Activated B cell treated with CpG ODN at 0.5 μM for 24 hours (primary cell): ENCODE measurements around the gene SOBP. TPM values are rescaled to one million over a fixed set of nuclear protein-coding genes. Genes with fewer than 3 reads are reported as not detected.

Experiments
- ATAC-seq: fragments of 200-7000 bp; cut with Tn5 transposase; one replicate; pipeline ENCODE4 v1.10.0; 2021; ENCODE audit warnings: low read depth, mild to moderate bottlenecking, moderate library complexity
- CTCF ChIA-PET: fragments of 350-600 bp; sonication (Branson Sonifier 250); formaldehyde crosslinking; loops from one replicate; lab custom pipeline; 2021; ENCODE audit warnings: antibody characterized with exemption; lab: Charles Lee
- POLR2A ChIA-PET: fragments of 350-600 bp; sonication (Branson Sonifier 250); formaldehyde crosslinking; loops from one replicate; lab custom pipeline; 2021; ENCODE audit warnings: antibody characterized with exemption; lab: Charles Lee
- DNase-seq: peaks from one replicate; pipeline ENCODE4 v3.0.0; 2022
- H3K27ac Mint-ChIP-seq: one replicate; pipeline ENCODE4 v1.8.0; 2020; ENCODE audit warnings: mixed read lengths
- H3K27me3 Mint-ChIP-seq: one replicate; pipeline ENCODE4 v1.8.0; 2021; ENCODE audit warnings: mixed read lengths
- H3K36me3 Mint-ChIP-seq: one replicate; pipeline ENCODE4 v1.8.0; 2021; ENCODE audit warnings: low read depth, mixed read lengths
- H3K4me1 Mint-ChIP-seq: one replicate; pipeline ENCODE4 v1.8.0; 2021; ENCODE audit warnings: mixed read lengths
- H3K4me3 Mint-ChIP-seq: one replicate; pipeline ENCODE4 v1.8.0; 2020; ENCODE audit warnings: mild to moderate bottlenecking, mixed read lengths
- H3K9me3 Mint-ChIP-seq: one replicate; pipeline ENCODE4 v1.8.0; 2020; ENCODE audit warnings: mixed read lengths
- CTCF ChIP-seq: fragments of 200-600 bp; IDR thresholded peaks from one replicate; pipeline ENCODE4 v1.8.0; 2022; ENCODE audit warnings: antibody characterized with exemption, mild to moderate bottlenecking
- intact Hi-C: fragments of 100-400 bp; cut with micrococcal nuclease; formaldehyde crosslinking; loops from one replicate; pipeline ENCODE4 v1.15.1; 2024
- total RNA-seq: library from RNA; stranded (reverse); gene quantifications from 2 replicates; pipeline ENCODE4 v1.2.3, GENCODE V29; 2022

SOBP gene
- total RNA-seq, 1 donor from 2014 or later: 1.1 TPM

- Mint-ChIP-seq H3K9me3 (no peaks in the 10 kb centered on the region), H3K4me3 (no peak overlapping the region), H3K27ac (no peak overlapping the region), H3K27me3 (no peaks in the 10 kb centered on the region), H3K4me1 (peaks cover 72% of the 10 kb centered on the region), H3K36me3 (no peaks in the 10 kb centered on the region)
- CTCF ChIA-PET: no interaction called here
- no peak for DNase-seq
- TF ChIP-seq CTCF: no peak
- intact Hi-C loops: no loop called here
- POLR2A ChIA-PET: no interaction called here
- ATAC-seq: no peak
These were observed 149.6 kb downstream of the SOBP start for GRCh38 chr6:107639511-107639910.

- no peak overlapping the region for H3K4me3 Mint-ChIP-seq
- POLR2A ChIA-PET: interaction anchor here (0.6 to 3.3 kb wide), 4 partner anchors 10 to 182 kb away, joined by 3 to 29 read pairs (median 4); partner anchors contain the start of gene PDSS2
- DNase-seq (no peak), ATAC-seq (no peak)
- no peak for TF ChIP-seq CTCF
- H3K4me1 Mint-ChIP-seq: peaks cover 79% of the 10 kb centered on the region
- CTCF ChIA-PET: interaction anchor here (0.9 to 1.0 kb wide), 2 partner anchors 15 to 16 kb away, joined by 3 to 4 read pairs; no protein-coding TSS in a partner anchor
- intact Hi-C loops: no loop called here
- no peaks in the 10 kb centered on the region for H3K27me3 Mint-ChIP-seq
- peak overlapping the region; percentile 38 for H3K27ac Mint-ChIP-seq
- H3K36me3 Mint-ChIP-seq: no peaks in the 10 kb centered on the region
- H3K9me3 Mint-ChIP-seq: no peaks in the 10 kb centered on the region
These were observed 151.2 kb downstream of the SOBP start for GRCh38 chr6:107641071-107641470.

GRCh38 chr6:107641500-107641941 lies 151.6 kb downstream of the SOBP start:
- DNase-seq (no peak), ATAC-seq (no peak)
- TF ChIP-seq CTCF: no peak
- Mint-ChIP-seq H3K9me3 (no peaks in the 10 kb centered on the region), H3K4me1 (peaks cover 82% of the 10 kb centered on the region), H3K36me3 (no peaks in the 10 kb centered on the region), H3K27ac (peak overlapping the region; percentile 86), H3K27me3 (no peaks in the 10 kb centered on the region), H3K4me3 (no peak overlapping the region)
- intact Hi-C loops: no loop called here
- ChIA-PET POLR2A (interaction anchor here (0.6 to 3.3 kb wide), 7 partner anchors 11 to 1008 kb away, joined by 3 to 29 read pairs (median 4); partner anchors contain the start of gene PDSS2), CTCF (interaction anchor here (0.9 to 1.0 kb wide), 2 partner anchors 14 to 16 kb away, joined by 3 to 4 read pairs; no protein-coding TSS in a partner anchor)

GRCh38 chr6:107642095-107642860 lies 152.4 kb downstream of the SOBP start:
- intact Hi-C loops: loop anchor here (1.0 to 2.0 kb wide), 3 partner anchors 15 to 33 kb away; no protein-coding TSS in a partner anchor
- Mint-ChIP-seq H3K4me1 (peaks cover 78% of the 10 kb centered on the region), H3K36me3 (no peaks in the 10 kb centered on the region), H3K27ac (peak overlapping the region; percentile 86), H3K9me3 (no peaks in the 10 kb centered on the region), H3K4me3 (peak overlapping the region; percentile 66), H3K27me3 (no peaks in the 10 kb centered on the region)
- TF ChIP-seq CTCF: no peak
- ChIA-PET POLR2A (interaction anchor here (0.6 to 3.3 kb wide), 8 partner anchors 9 to 1008 kb away, joined by 3 to 29 read pairs (median 4); partner anchors contain the start of gene PDSS2), CTCF (interaction anchor here (0.9 to 1.8 kb wide), 5 partner anchors 13 to 38 kb away, joined by 3 to 7 read pairs (median 4); no protein-coding TSS in a partner anchor)
- DNase-seq (no peak), ATAC-seq (peak; percentile 67)
